ENCODE measurements around the gene AP2A1. TPM values are rescaled to one million over a fixed set of nuclear protein-coding genes. Genes with fewer than 3 reads are reported as not detected.

The AP2A1 gene
- total RNA-seq, 4 donors from 2014 or later = 48.9 to 112 (median 57.9) TPM

DNA sequence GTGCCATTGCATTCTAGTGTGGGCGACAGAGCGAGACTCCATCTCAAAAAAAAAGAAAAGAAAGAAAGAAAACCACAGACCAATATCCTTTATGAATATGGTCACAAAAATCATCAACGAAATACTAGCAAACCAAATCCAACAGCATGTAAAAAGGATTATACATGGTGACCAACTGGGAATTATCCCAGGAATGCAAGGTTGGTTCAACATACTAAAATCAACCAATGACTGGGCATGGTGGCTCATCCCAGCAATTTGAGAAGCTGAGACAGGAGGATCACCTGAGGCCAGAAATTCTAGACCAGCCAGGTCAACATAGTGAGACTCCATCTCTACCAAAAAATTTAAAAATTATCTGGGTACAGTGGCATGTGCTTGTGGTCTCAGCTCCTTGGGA, 10.8 kb upstream of the AP2A1 start:
- TF ChIP-seq, protein P1, sequence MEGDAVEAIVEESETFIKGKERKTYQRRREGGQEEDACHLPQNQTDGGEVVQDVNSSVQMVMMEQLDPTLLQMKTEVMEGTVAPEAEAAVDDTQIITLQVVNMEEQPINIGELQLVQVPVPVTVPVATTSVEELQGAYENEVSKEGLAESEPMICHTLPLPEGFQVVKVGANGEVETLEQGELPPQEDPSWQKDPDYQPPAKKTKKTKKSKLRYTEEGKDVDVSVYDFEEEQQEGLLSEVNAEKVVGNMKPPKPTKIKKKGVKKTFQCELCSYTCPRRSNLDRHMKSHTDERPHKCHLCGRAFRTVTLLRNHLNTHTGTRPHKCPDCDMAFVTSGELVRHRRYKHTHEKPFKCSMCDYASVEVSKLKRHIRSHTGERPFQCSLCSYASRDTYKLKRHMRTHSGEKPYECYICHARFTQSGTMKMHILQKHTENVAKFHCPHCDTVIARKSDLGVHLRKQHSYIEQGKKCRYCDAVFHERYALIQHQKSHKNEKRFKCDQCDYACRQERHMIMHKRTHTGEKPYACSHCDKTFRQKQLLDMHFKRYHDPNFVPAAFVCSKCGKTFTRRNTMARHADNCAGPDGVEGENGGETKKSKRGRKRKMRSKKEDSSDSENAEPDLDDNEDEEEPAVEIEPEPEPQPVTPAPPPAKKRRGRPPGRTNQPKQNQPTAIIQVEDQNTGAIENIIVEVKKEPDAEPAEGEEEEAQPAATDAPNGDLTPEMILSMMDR (IDR thresholded peaks at IDR 0.05; ENCODE audit: low read depth) = no peak

DNA sequence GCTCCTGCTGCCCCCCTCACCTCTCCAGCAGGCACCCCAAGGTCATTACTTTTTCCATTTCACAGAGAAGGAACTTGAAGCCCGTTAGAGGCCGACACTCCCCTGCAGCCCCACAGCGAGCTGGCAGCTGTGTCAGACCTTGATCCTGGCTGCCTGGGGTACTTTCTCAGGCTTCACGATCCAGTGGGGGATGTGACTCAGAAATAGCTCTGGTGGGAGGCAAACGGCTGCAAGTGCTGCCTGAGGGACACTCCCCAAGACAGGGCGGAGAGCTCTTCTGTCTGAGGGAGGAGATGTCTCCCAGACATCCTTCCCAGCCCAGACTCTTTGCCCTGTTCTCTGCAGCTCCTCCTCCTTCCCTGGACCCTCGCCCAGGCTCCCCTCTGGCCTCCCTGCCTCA, 8.5 kb upstream of the AP2A1 start:
- TF ChIP-seq, protein P1 (IDR thresholded peaks at IDR 0.05; ENCODE audit: low read depth) = no peak

DNA sequence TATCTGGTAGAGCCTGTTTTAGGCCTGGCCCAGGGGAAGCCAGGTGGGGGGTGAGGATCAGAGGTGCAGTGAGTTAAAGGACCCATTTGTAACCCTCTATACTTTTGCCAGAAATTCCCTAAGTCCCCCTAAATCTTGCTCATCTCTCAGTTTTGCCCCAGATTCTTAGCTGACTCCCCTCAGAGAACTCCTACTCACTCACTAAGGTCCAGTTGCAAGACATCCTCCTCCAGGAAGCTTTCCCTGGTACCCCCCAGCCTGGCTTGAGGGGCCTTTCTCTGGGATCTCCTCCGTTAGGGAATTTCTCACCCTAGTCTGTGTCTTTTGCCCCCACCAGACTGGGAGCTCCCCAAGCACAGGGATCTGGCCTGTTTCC, 5.6 kb upstream of the AP2A1 start:
- TF ChIP-seq, protein P1 (IDR thresholded peaks at IDR 0.05; ENCODE audit: low read depth) = no peak

DNA sequence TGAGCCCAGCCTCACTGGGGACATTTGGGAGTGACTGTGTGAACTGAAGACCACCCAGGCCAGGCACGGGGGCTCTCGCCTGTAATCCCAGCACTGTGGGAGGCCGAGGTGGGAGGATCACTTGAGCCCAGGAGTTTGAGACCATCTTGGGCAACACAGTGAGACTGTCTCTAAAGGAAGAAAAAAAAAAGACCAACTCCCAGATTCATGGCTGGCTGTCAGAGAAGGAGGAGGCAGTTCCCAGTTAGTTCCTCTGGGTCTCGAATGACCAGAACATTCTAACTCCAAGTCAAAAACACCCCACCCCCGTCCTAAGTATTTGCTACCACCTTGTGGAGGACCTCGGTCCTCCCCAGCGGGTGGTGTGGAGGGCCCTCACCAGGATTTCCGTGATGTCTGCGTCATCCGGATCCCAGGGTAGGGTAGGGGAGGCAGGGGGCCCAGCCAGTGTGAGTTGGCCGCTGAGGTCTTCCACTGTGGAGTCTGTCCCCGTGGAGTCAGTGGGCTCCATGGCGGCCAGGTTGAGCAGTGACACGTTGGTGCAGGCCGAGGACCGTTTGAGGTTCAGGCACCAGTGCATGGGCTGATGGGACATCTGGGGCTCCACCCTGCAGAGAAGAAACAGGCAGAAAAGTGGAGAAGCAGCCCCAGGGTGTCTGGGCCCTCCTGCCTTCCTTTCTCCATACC, 5.0 kb upstream of the AP2A1 start:
- TF ChIP-seq, protein P1 (IDR thresholded peaks at IDR 0.05; ENCODE audit: low read depth) = no peak

DNA sequence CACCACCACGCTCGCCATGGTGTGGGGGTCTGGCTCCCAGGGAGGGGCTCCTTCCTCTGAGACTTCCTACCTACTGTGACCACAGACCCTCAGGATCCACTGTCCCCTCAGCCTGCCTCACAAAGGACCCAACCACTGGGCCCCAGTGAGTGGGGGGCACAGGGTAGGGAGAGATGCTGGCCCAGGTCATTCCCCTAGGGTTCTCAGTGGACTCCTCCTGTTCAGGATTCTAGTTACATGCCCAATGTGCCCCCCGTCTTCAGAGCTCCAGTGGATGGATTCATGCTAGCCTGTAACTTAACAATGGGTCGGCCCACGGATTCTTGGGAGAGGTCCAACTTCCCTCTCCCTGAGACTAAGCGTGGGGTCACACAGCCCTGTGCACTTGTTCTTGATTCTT, 3.6 kb upstream of the AP2A1 start, which contains the start of gene TSKS:
Gene TSKS, minus strand, starts transcription at position 77 of the 400 bp plus-strand sequence. Its CDS starts 59 bp downstream, at position 18.
- TF ChIP-seq, protein P1 (IDR thresholded peaks at IDR 0.05; ENCODE audit: low read depth) = no peak

DNA sequence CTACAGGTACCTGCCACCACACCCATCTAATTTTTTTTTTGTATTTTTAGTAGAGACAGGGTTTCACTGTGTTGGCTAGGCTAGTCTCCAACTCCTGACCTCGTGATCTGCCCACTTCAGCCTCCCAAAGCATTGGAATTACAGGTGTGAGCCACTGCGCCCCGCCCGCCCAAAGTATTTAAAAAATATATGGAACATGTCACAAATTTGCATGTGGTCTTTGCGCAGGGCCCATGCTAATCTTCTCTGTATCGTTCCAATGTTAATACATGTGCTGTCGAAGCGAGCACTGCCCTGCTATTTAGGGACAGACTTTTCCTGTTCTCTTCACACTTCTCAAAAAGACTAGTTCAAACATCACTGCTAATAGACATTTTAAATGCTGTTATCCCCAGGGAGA, 2.5 kb upstream of the AP2A1 start:
- TF ChIP-seq, protein P1 (IDR thresholded peaks at IDR 0.05; ENCODE audit: low read depth) = no peak

DNA sequence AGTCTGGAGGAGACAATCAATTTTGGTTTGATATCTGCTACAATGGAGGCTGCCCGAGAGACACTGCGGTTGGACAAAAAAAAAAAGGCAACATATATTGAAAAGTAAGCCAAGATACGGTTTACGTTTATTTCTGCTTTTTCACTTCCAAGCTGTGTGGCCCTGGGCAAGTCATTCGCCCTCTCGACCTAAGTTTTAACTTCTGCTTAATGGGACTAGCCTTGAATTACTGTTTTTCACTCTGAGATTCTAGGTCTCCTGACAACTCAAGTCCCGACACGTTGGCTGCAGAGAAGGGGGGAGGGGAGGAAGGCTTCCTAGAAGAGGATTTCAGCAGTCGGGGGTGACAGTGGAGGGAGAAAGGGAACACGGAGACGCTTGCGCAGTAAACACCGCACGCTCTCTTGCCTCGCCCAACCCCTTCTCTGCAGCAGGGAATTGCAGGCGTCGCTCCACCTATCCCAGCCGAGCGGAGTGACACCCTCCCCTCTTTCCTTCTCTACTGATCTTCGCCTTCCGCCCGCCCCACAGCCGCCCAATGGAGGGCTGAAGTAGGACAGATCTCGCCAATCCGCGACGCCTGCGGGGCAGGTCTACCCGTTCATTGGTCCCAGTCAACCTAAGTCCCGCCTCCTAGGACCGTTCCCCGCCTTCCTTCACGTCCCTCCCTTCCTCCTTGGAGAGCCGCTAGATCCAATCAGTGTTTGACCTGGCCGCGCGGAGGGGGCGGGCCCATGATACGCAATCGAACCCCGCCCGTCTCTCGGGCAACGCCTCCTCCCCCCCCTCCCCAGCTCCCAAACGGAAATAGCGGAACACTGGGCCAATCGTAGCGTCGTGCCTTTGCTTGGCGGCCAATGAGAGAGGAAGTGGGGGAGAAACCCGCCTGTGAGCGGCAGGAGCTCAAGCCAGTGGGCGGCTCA, 533 bp upstream of the AP2A1 start:
- TF ChIP-seq, protein P1 (IDR thresholded peaks at IDR 0.05; ENCODE audit: low read depth) = no peak
